Neuronal stem cell (in vitro differentiated cells): ENCODE data around the gene ALPI.

Experiments used
- DNase-seq: peaks from one replicate; pipeline ENCODE4 v3.0.0-alpha.2; 2013; ENCODE audit warnings: low spot score
- H2AFZ ChIP-seq: one replicate; pipeline ENCODE4 v1.6.1; 2013; ENCODE audit warnings: mild to moderate bottlenecking, low read length, inconsistent platforms
- H2AK5ac ChIP-seq: 2 replicates; pipeline ENCODE4 v1.6.1; 2013; ENCODE audit warnings: low read depth, mild to moderate bottlenecking, inconsistent platforms, low read length, moderate library complexity, mixed read lengths
- H2BK120ac ChIP-seq: 2 replicates; pipeline ENCODE4 v1.6.1; 2013; ENCODE audit warnings: low read depth, mild to moderate bottlenecking, inconsistent platforms, low read length, moderate library complexity, mixed read lengths
- H2BK12ac ChIP-seq: one replicate; pipeline ENCODE4 v1.6.1; 2013; ENCODE audit warnings: low read length, inconsistent platforms
- H2BK15ac ChIP-seq: 2 replicates; pipeline ENCODE4 v1.6.1; 2013; ENCODE audit warnings: mild to moderate bottlenecking, low read length, inconsistent platforms, mixed read lengths
- H2BK5ac ChIP-seq: one replicate; pipeline ENCODE4 v1.6.1; 2013; ENCODE audit warnings: inconsistent platforms, mild to moderate bottlenecking, low read length, moderate library complexity
- H3K14ac ChIP-seq: one replicate; pipeline ENCODE4 v1.6.1; 2013; ENCODE audit warnings: low read length, inconsistent platforms
- H3K18ac ChIP-seq: 2 replicates; pipeline ENCODE4 v1.6.1; 2013; ENCODE audit warnings: low read length, inconsistent platforms
- H3K23ac ChIP-seq: 2 replicates; pipeline ENCODE4 v1.6.1; 2013; ENCODE audit warnings: low read depth, mild to moderate bottlenecking, mixed read lengths, low read length, inconsistent platforms; ENCODE audit not compliant: poor library complexity
- H3K27ac ChIP-seq: replicated peaks from 3 replicates; pipeline ENCODE4 v1.5.1; 2013; ENCODE audit warnings: low read length, inconsistent platforms
- H3K27me3 ChIP-seq, 3 experiments: 2 replicates each; pipeline ENCODE4 v1.6.1; 2013; ENCODE audit warnings: low read length in 3 of 3, mild to moderate bottlenecking in 2 of 3, inconsistent platforms in 1 of 3, low read depth in 1 of 3, mixed read lengths in 1 of 3, moderate library complexity in 1 of 3; ENCODE audit not compliant: control insufficient read depth in 3 of 3, insufficient read depth in 3 of 3
- H3K36me3 ChIP-seq, 2 donors: replicated peaks in 1 of 2; 2 replicates each; pipeline ENCODE4 v1.6.1; 2013; ENCODE audit warnings: low read length in 2 of 2; ENCODE audit not compliant: control insufficient read depth in 2 of 2, insufficient read depth in 2 of 2
- H3K4ac ChIP-seq: 2 replicates; pipeline ENCODE4 v1.6.1; 2013; ENCODE audit warnings: inconsistent platforms, mild to moderate bottlenecking, low read length, moderate library complexity
- H3K4me1 ChIP-seq, 2 donors: 1 replicate in 1 of 2; 2 replicates in 1 of 2; pipeline ENCODE4 v1.6.1; 2013; ENCODE audit warnings: low read length in 2 of 2, low read depth in 1 of 2; ENCODE audit not compliant: control insufficient read depth in 2 of 2, insufficient read depth in 1 of 2
- H3K4me2 ChIP-seq: one replicate; pipeline ENCODE4 v1.6.1; 2013; ENCODE audit warnings: mild to moderate bottlenecking, low read length, inconsistent platforms; ENCODE audit not compliant: insufficient read depth, poor library complexity, severe bottlenecking
- H3K4me3 ChIP-seq, 2 donors: 2 replicates each; pipeline ENCODE4 v1.5.1; 2013; ENCODE audit warnings: low read length in 2 of 2, mild to moderate bottlenecking in 2 of 2, inconsistent platforms in 1 of 2, moderate library complexity in 1 of 2
- H3K79me1 ChIP-seq: one replicate; pipeline ENCODE4 v1.6.1; 2013; ENCODE audit warnings: low read depth, mild to moderate bottlenecking, inconsistent platforms, low read length, moderate library complexity
- H3K9ac ChIP-seq: one replicate; pipeline ENCODE4 v1.6.1; 2013; ENCODE audit warnings: mild to moderate bottlenecking, low read depth, low read length, inconsistent platforms; ENCODE audit not compliant: poor library complexity
- H3K9me3 ChIP-seq, 2 donors: replicated peaks in 1 of 2; 2 replicates each; pipeline versions ENCODE3 to v1.6.1; 2013; ENCODE audit warnings: low read length in 2 of 2, mild to moderate bottlenecking in 2 of 2, inconsistent platforms in 1 of 2, low read depth in 1 of 2, mixed read lengths in 1 of 2, moderate library complexity in 1 of 2; ENCODE audit not compliant: control insufficient read depth in 2 of 2, insufficient read depth in 1 of 2
- H4K8ac ChIP-seq: one replicate; pipeline ENCODE4 v1.6.1; 2013; ENCODE audit warnings: low read depth, mild to moderate bottlenecking, inconsistent platforms, low read length, moderate library complexity
- H4K91ac ChIP-seq: one replicate; pipeline ENCODE4 v1.6.1; 2013; ENCODE audit warnings: low read length, low read depth, mild to moderate bottlenecking, inconsistent platforms; ENCODE audit not compliant: poor library complexity
- WGBS, 2 donors: extraction: QIAGEN DNeasy Blood & Tissue Kit; methylation state at CpG; one replicate each; pipeline ENCODE4 v1.1.7; 2013; ENCODE audit warnings: missing lambda C conversion rate in 2 of 2, mixed read lengths in 1 of 2; ENCODE audit not compliant: insufficient read length in 2 of 2, insufficient replicate concordance in 1 of 2; ENCODE audit errors: extremely low coverage in 2 of 2; 5-methylcytosine and 5-hydroxymethylcytosine counted together

ALPI gene

GRCh38 chr2:232488097-232488711 lies 32.3 kb downstream of the ALPI start:
- Histone ChIP-seq H2BK12ac (no peak overlapping the region), H2AK5ac (no peak overlapping the region), H3K4me1 (peaks cover 0 to 13% of the 10 kb centered on the region in 2 donors), H3K9ac (no peak overlapping the region), H2BK15ac (no peak overlapping the region), H3K9me3 (peaks cover 0 to 7% of the 10 kb centered on the region in 2 donors), H3K36me3 (peaks cover 0 to 2% of the 10 kb centered on the region in 2 donors), H3K18ac (peak overlapping the region; percentile 92), H3K14ac (no peak overlapping the region), H3K79me1 (peaks cover 8% of the 10 kb centered on the region), H2AFZ (peak overlapping the region; percentile 29), H3K27ac (no peak overlapping the region), H3K4ac (no peak overlapping the region), H4K91ac (no peak overlapping the region), H3K4me2 (peak overlapping the region; percentile 83), H3K27me3 (peaks cover 26 to 97% (median 47%) of the 10 kb centered on the region in 3 experiments), H4K8ac (no peak overlapping the region), H2BK120ac (no peak overlapping the region), H3K23ac (no peak overlapping the region), H2BK5ac (no peak overlapping the region), H3K4me3 (peak overlapping the region in 1 of 2 donors; percentile 78)
- no CpG with 5 or more reads among the region's 16 CpGs for WGBS, 2 donors
- no peak for DNase-seq

- peaks cover 26 to 97% (median 45%) of the 10 kb centered on the region in 3 experiments for H3K27me3 ChIP-seq
- DNase-seq: no peak
These were observed 32.9 kb downstream of the ALPI start for GRCh38 chr2:232488721-232489300.

GRCh38 chr2:232489516-232490220 lies 33.7 kb downstream of the ALPI start:
- no peak for DNase-seq
- Histone ChIP-seq H3K4me3 (no peak overlapping the region), H3K4me2 (no peak overlapping the region), H4K8ac (no peak overlapping the region), H3K4me1 (peaks cover 3 to 25% of the 10 kb centered on the region in 2 donors), H3K9ac (no peak overlapping the region), H4K91ac (no peak overlapping the region), H2AFZ (no peak overlapping the region), H2BK15ac (no peak overlapping the region), H2BK12ac (no peak overlapping the region), H3K9me3 (peaks cover 0 to 5% of the 10 kb centered on the region in 2 donors), H3K36me3 (no peaks in the 10 kb centered on the region), H3K79me1 (peaks cover 5% of the 10 kb centered on the region), H3K14ac (no peak overlapping the region), H3K18ac (peak overlapping the region; percentile 18), H2BK120ac (no peak overlapping the region), H3K4ac (no peak overlapping the region), H2AK5ac (peak overlapping the region; percentile 9), H3K23ac (no peak overlapping the region), H3K27me3 (peaks cover 26 to 97% (median 37%) of the 10 kb centered on the region in 3 experiments), H3K27ac (no peak overlapping the region), H2BK5ac (no peak overlapping the region)
- no CpG with 5 or more reads among the region's 9 CpGs for WGBS, 2 donors

More at GRCh38 chr2:232488721-232489300, 32.9 kb downstream of the ALPI start:
- H3K4ac ChIP-seq: no peak overlapping the region
- H3K9ac ChIP-seq: no peak overlapping the region
- H3K27ac ChIP-seq: no peak overlapping the region
- no peak overlapping the region for H3K14ac ChIP-seq
- no CpG with 5 or more reads among the region's 5 CpGs for WGBS, 2 donors
- peaks cover 8% of the 10 kb centered on the region for H3K79me1 ChIP-seq
- no peak overlapping the region for H4K8ac ChIP-seq
- H4K91ac ChIP-seq: no peak overlapping the region
- H2BK5ac ChIP-seq: no peak overlapping the region
- peak overlapping the region; percentile 39 for H3K18ac ChIP-seq
- no peak overlapping the region for H3K4me2 ChIP-seq
- no peak overlapping the region for H2BK120ac ChIP-seq
- peaks cover 0 to 16% of the 10 kb centered on the region in 2 donors for H3K4me1 ChIP-seq
- H2AFZ ChIP-seq: no peak overlapping the region
- no peak overlapping the region for H3K23ac ChIP-seq
- H2AK5ac ChIP-seq: peak overlapping the region; percentile 22
- H3K36me3 ChIP-seq: peaks cover 0 to 2% of the 10 kb centered on the region in 2 donors
- H3K4me3 ChIP-seq: no peak overlapping the region
- no peak overlapping the region for H2BK15ac ChIP-seq
- H2BK12ac ChIP-seq: no peak overlapping the region
- H3K9me3 ChIP-seq: peaks cover 0 to 7% of the 10 kb centered on the region in 2 donors
